Esophagus muscularis mucosa (tissue), 4 donors: Measurements from ENCODE around the gene TBC1D22A. TPM values are rescaled to one million over a fixed set of nuclear protein-coding genes. Genes with fewer than 3 reads are reported as not detected.

Experiments used
- DNase-seq: peaks from one replicate; pipeline ENCODE4 v3.0.0-alpha.2; 2017; ENCODE audit errors: extremely low spot score
- H3K27ac ChIP-seq, 4 donors: fragments of 200-600 bp; sonication (generic); replicated peaks in 1 of 4; 1 replicate in 3 of 4; 2 replicates in 1 of 4; pipeline ENCODE4 v1.5.1; 2016 to 2019; ENCODE audit warnings: mild to moderate bottlenecking in 1 of 4
- H3K27me3 ChIP-seq, 4 donors: fragments of 200-600 bp; sonication (generic); one replicate each; pipeline versions ENCODE4 v1.5.1 to v1.6.0; 2016 to 2019
- H3K36me3 ChIP-seq, 4 donors: fragments of 200-600 bp; sonication (generic); one replicate each; pipeline ENCODE4 v1.5.1; 2016 to 2019
- H3K4me1 ChIP-seq, 4 donors: fragments of 200-600 bp; sonication (generic); one replicate each; pipeline ENCODE4 v1.5.1; 2016 to 2019
- H3K4me3 ChIP-seq, 4 donors: fragments of 200-600 bp; sonication (generic); 1 replicate in 2 of 4; 2 replicates in 2 of 4; pipeline ENCODE4 v1.5.1; 2016 to 2019; ENCODE audit warnings: mild to moderate bottlenecking in 4 of 4, moderate library complexity in 1 of 4
- H3K9me3 ChIP-seq, 4 donors: fragments of 200-600 bp; sonication (generic); 1 replicate in 3 of 4; 2 replicates in 1 of 4; pipeline ENCODE4 v1.5.1; 2016 to 2019
- CTCF ChIP-seq, 3 experiments: fragments of 200-600 bp in 2 of 3; fragments of 450-650 bp in 1 of 3; sonication (generic) in 2 of 3; IDR thresholded peaks; one replicate each; pipeline ENCODE4 v1.5.1; 2017 to 2019; ENCODE audit warnings: antibody characterized with exemption in 3 of 3, mild to moderate bottlenecking in 2 of 3, moderate library complexity in 1 of 3
- EP300 ChIP-seq: sonication (generic); formaldehyde crosslinking; IDR thresholded peaks from one replicate; pipeline ENCODE4 v1.6.1; 2017; ENCODE audit warnings: antibody characterized with exemption
- POLR2A ChIP-seq: fragments of 450-650 bp; IDR thresholded peaks from one replicate; pipeline ENCODE4 v1.6.1; 2017; ENCODE audit warnings: antibody characterized with exemption, moderate library complexity, mild to moderate bottlenecking, low read depth
- POLR2AphosphoS5 ChIP-seq, 2 donors: sonication (generic); formaldehyde crosslinking; IDR thresholded peaks; one replicate each; pipeline ENCODE4 v1.6.1; 2017; ENCODE audit warnings: antibody characterized with exemption in 2 of 2
- WGBS: methylation state at CpG from one replicate; pipeline ENCODE4 v1.1.5; 2018; 5-methylcytosine and 5-hydroxymethylcytosine counted together
- intact Hi-C: fragments of 100-400 bp; cut with DNase I; formaldehyde crosslinking; loops from one replicate; pipeline ENCODE4 v1.15.1; 2023
- total RNA-seq, 4 donors: library from RNA; depleted of rRNA; stranded (reverse); fragments of >200 nt; gene quantifications; one replicate each; pipeline versions ENCODE4 v1.1.0 to v1.2.1, GENCODE V29; 2016

The TBC1D22A gene
- total RNA-seq, 4 donors from 2014 or later = 15.2 to 20.7 (median 18.8) TPM

GRCh38 chr22:46770726-46771125, 8.3 kb downstream of the TBC1D22A start:
- 74% methylated on average over 9 of the region's 9 CpGs for WGBS
- no peak for DNase-seq
- Histone ChIP-seq H3K27me3 (no peaks in the 10 kb centered on the region), H3K4me3 (no peak overlapping the region), H3K4me1 (peaks cover 67 to 80% (median 72%) of the 10 kb centered on the region in 4 donors), H3K36me3 (no peaks in the 10 kb centered on the region), H3K9me3 (no peaks in the 10 kb centered on the region), H3K27ac (peak overlapping the region; percentile 21 to 63 (median 56))
- intact Hi-C loops = no loop called here
- TF ChIP-seq CTCF (IDR thresholded peaks at IDR 0.05) (no peak), POLR2AphosphoS5 (IDR thresholded peaks at IDR 0.05) (no peak), POLR2A (no peak), EP300 (no peak)

GRCh38 chr22:46773076-46773475, 10.6 kb downstream of the TBC1D22A start:
- H3K27me3 ChIP-seq = no peaks in the 10 kb centered on the region
- peaks cover 74 to 82% (median 76%) of the 10 kb centered on the region in 4 donors for H3K4me1 ChIP-seq
- peak overlapping the region in 1 of 4 donors; percentile 2 for H3K27ac ChIP-seq
- no peak for DNase-seq
- no peaks in the 10 kb centered on the region for H3K9me3 ChIP-seq
- intact Hi-C loops = no loop called here
- no peak for TF ChIP-seq CTCF (IDR thresholded peaks at IDR 0.05)
- no peak for TF ChIP-seq POLR2A
- TF ChIP-seq EP300 = no peak
- no peak for TF ChIP-seq POLR2AphosphoS5 (IDR thresholded peaks at IDR 0.05)
- H3K4me3 ChIP-seq = no peak overlapping the region
- no peaks in the 10 kb centered on the region for H3K36me3 ChIP-seq
- 100% methylated on average over 3 of the region's 10 CpGs for WGBS

GRCh38 chr22:46774253-46774979, 12.0 kb downstream of the TBC1D22A start:
- H3K4me3 ChIP-seq = no peak overlapping the region
- intact Hi-C loops = no loop called here
- no peaks in the 10 kb centered on the region for H3K27me3 ChIP-seq
- H3K4me1 ChIP-seq = peaks cover 63 to 71% (median 68%) of the 10 kb centered on the region in 4 donors
- no peak for DNase-seq
- H3K36me3 ChIP-seq = no peaks in the 10 kb centered on the region
- TF ChIP-seq POLR2A (no peak), EP300 (no peak), CTCF (IDR thresholded peaks at IDR 0.05) (no peak), POLR2AphosphoS5 (IDR thresholded peaks at IDR 0.05) (no peak)
- H3K27ac ChIP-seq = peak overlapping the region; percentile 0 to 17 (median 12)
- no peaks in the 10 kb centered on the region for H3K9me3 ChIP-seq
- 89% methylated on average over 22 of the region's 24 CpGs for WGBS

- TF ChIP-seq POLR2A = no peak
- TF ChIP-seq EP300 = no peak
- TF ChIP-seq POLR2AphosphoS5 (IDR thresholded peaks at IDR 0.05) = no peak
- TF ChIP-seq CTCF (IDR thresholded peaks at IDR 0.05) = no peak
- H3K4me1 ChIP-seq = peaks cover 55 to 63% (median 60%) of the 10 kb centered on the region in 4 donors
Measured at GRCh38 chr22:46774980-46775849, 12.8 kb downstream of the TBC1D22A start.

More at GRCh38 chr22:46774980-46775849, 12.8 kb downstream of the TBC1D22A start:
- WGBS = 87% methylated on average over 19 of the region's 20 CpGs
- no peak for DNase-seq
- H3K4me3 ChIP-seq = no peak overlapping the region
- H3K9me3 ChIP-seq = no peaks in the 10 kb centered on the region
- peak overlapping the region in 2 of 4 donors; percentile 0 to 9 for H3K27ac ChIP-seq
- H3K27me3 ChIP-seq = no peaks in the 10 kb centered on the region
- H3K36me3 ChIP-seq = no peaks in the 10 kb centered on the region
- intact Hi-C loops = no loop called here
